HG02943 (cell line): ENCODE measurements around the gene CELSR1.

Experiments used
- ATAC-seq: cut with Tn5 transposase; IDR thresholded peaks from one replicate; pipeline ENCODE4 v1.9.1; 2021; ENCODE audit warnings: mild to moderate bottlenecking, low read depth, moderate library complexity; ENCODE audit not compliant: unreplicated experiment

Gene CELSR1

GRCh38 chr22:46346680-46347405, 190.6 kb downstream of the CELSR1 start:
- ATAC-seq: no peak

GRCh38 chr22:46340676-46341075, 196.7 kb downstream of the CELSR1 start:
- no peak for ATAC-seq

GRCh38 chr22:46339956-46340355, 197.5 kb downstream of the CELSR1 start:
- no peak for ATAC-seq

GRCh38 chr22:46338636-46339035, 198.8 kb downstream of the CELSR1 start:
- no peak for ATAC-seq

- ATAC-seq: no peak
These were observed 199.6 kb downstream of the CELSR1 start for GRCh38 chr22:46337870-46338269.

- ATAC-seq: no peak
These were observed 201.0 kb downstream of the CELSR1 start for GRCh38 chr22:46336119-46337078.

- ATAC-seq: peak; percentile 84
These were observed 202.0 kb downstream of the CELSR1 start, which contains the start of gene TRMU for GRCh38 chr22:46335201-46336118. Gene TRMU (plus strand): TSS chr22:46335714. CDS start chr22:46335765, 51 bp downstream.

GRCh38 chr22:46331496-46331895, 205.9 kb downstream of the CELSR1 start:
- ATAC-seq: no peak

GRCh38 chr22:46330426-46330825, 207.0 kb downstream of the CELSR1 start:
- no peak for ATAC-seq

- no peak for ATAC-seq
These were observed 207.8 kb downstream of the CELSR1 start for GRCh38 chr22:46329616-46330015.

GRCh38 chr22:46328797-46329196, 208.6 kb downstream of the CELSR1 start:
- ATAC-seq: no peak

- no peak for ATAC-seq
These were observed 209.5 kb downstream of the CELSR1 start for GRCh38 chr22:46327691-46328465.

GRCh38 chr22:46326066-46326680, 211.2 kb downstream of the CELSR1 start:
- no peak for ATAC-seq

GRCh38 chr22:46323162-46323561, 214.3 kb downstream of the CELSR1 start:
- no peak for ATAC-seq

GRCh38 chr22:46322711-46323110, 214.7 kb downstream of the CELSR1 start:
- no peak for ATAC-seq

GRCh38 chr22:46320716-46321386, 216.6 kb downstream of the CELSR1 start:
- no peak for ATAC-seq

- no peak for ATAC-seq
These were observed 217.2 kb downstream of the CELSR1 start for GRCh38 chr22:46320166-46320710.

- ATAC-seq: no peak
These were observed 218.1 kb downstream of the CELSR1 start for GRCh38 chr22:46319319-46319718.
